SJSA1 (cell line): Measurements from ENCODE around the gene CHST10. TPM values are rescaled to one million over a fixed set of nuclear protein-coding genes. Genes with fewer than 3 reads are reported as not detected.
"Not testable (repeated sequence)": the region's sequence is repeated elsewhere in the genome, so short reads cannot be mapped to it uniquely, and the experiment has no call there.

ENCODE experiments used
- DNase-seq, 2 experiments: peaks; one replicate each; pipeline ENCODE4 v3.0.0-alpha.2; 2015 to 2020; ENCODE audit warnings: low spot score in 2 of 2, low read depth in 1 of 2
- H3K27ac ChIP-seq: fragments of 250-450 bp; sonication (Bioruptor Pico); 2 replicates; pipeline ENCODE4 v1.5.1; 2020; ENCODE audit warnings: mild to moderate bottlenecking, moderate library complexity
- H3K27me3 ChIP-seq: fragments of 250-450 bp; sonication (Bioruptor Pico); replicated peaks from 2 replicates; pipeline ENCODE4 v1.5.1; 2020; ENCODE audit warnings: mild to moderate bottlenecking, moderate library complexity
- H3K36me3 ChIP-seq: fragments of 250-450 bp; sonication (Bioruptor Pico); 2 replicates; pipeline ENCODE4 v1.5.1; 2020; ENCODE audit warnings: mild to moderate bottlenecking
- H3K4me1 ChIP-seq: fragments of 250-450 bp; sonication (Bioruptor Pico); replicated peaks from 2 replicates; pipeline ENCODE4 v1.6.1; 2021; ENCODE audit warnings: mild to moderate bottlenecking
- H3K4me3 ChIP-seq: fragments of 250-450 bp; sonication (Bioruptor Pico); 2 replicates; pipeline ENCODE4 v1.5.1; 2020; ENCODE audit warnings: mild to moderate bottlenecking
- H3K9me3 ChIP-seq: fragments of 250-450 bp; sonication (Bioruptor Pico); replicated peaks from 2 replicates; pipeline ENCODE4 v1.5.1; 2020; ENCODE audit warnings: mild to moderate bottlenecking
- total RNA-seq: library from RNA; depleted of rRNA; stranded (reverse); fragments of >200 nt; shearing (Covaris generic); gene quantifications from 2 replicates; pipeline ENCODE4 v1.2.3, GENCODE V29; 2014; rRNA removed

CHST10 gene
- total RNA-seq, 1 experiment from 2014 or later, result 18.6 TPM

- H3K4me1 ChIP-seq, result no peaks in the 10 kb centered on the region
- no peaks in the 10 kb centered on the region for H3K27me3 ChIP-seq
- H3K9me3 ChIP-seq, result 0 out of 2 replicates have a peak, but pooled peaks cover 3% of the 10 kb centered on the region
- no peaks in the 10 kb centered on the region for H3K36me3 ChIP-seq
- H3K4me3 ChIP-seq, result no peak overlapping the region
- no peak overlapping the region for H3K27ac ChIP-seq
- no peak for DNase-seq
Measured at GRCh38 chr2:100365434-100365833, 52.0 kb downstream of the CHST10 start.

- H3K36me3 ChIP-seq, H3K27me3 ChIP-seq, H3K27ac ChIP-seq, H3K4me3 ChIP-seq, DNase-seq, H3K9me3 ChIP-seq, H3K4me1 ChIP-seq: not testable (repeated sequence)
Measured at GRCh38 chr2:100362269-100362668, 55.2 kb downstream of the CHST10 start.

DNA sequence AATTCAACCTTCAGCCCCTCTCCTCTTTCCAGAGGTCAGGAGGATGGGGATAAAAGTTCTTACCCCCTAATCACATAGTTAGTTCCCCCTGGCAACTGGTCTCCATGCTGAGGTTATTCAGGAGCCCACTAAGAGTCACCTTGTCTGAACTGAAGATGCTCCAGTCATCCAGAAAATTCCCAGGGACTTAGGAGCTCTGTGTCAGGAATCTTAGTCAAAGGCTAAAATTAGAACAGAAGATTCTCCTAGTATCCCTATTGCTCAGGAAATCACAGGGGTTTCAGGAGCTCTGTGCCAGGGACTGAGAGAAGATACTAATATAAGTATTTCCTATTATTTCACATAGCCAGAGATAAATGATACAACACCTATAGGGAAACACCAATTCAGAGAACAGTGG lies 57.9 kb downstream of the CHST10 start:
- no peak for DNase-seq
- Histone ChIP-seq H3K36me3 (no peaks in the 10 kb centered on the region), H3K4me3 (no peak overlapping the region), H3K4me1 (no peaks in the 10 kb centered on the region), H3K27me3 (no peaks in the 10 kb centered on the region), H3K9me3 (0 out of 2 replicates have a peak, but pooled peaks cover 3% of the 10 kb centered on the region), H3K27ac (no peak overlapping the region)

GRCh38 chr2:100358554-100358953 lies 58.9 kb downstream of the CHST10 start:
- no peak overlapping the region for H3K27ac ChIP-seq
- H3K36me3 ChIP-seq, result no peaks in the 10 kb centered on the region
- H3K4me1 ChIP-seq, result no peaks in the 10 kb centered on the region
- no peak overlapping the region for H3K4me3 ChIP-seq
- H3K9me3 ChIP-seq, result 0 out of 2 replicates have a peak, but pooled peaks cover 3% of the 10 kb centered on the region
- no peak for DNase-seq
- no peaks in the 10 kb centered on the region for H3K27me3 ChIP-seq

GRCh38 chr2:100352521-100352920 lies 64.9 kb downstream of the CHST10 start:
- no peaks in the 10 kb centered on the region for H3K9me3 ChIP-seq
- H3K4me1 ChIP-seq, result no peaks in the 10 kb centered on the region
- H3K27ac ChIP-seq, result no peak overlapping the region
- no peak for DNase-seq
- no peak overlapping the region for H3K4me3 ChIP-seq
- no peaks in the 10 kb centered on the region for H3K36me3 ChIP-seq
- H3K27me3 ChIP-seq, result no peaks in the 10 kb centered on the region

DNA sequence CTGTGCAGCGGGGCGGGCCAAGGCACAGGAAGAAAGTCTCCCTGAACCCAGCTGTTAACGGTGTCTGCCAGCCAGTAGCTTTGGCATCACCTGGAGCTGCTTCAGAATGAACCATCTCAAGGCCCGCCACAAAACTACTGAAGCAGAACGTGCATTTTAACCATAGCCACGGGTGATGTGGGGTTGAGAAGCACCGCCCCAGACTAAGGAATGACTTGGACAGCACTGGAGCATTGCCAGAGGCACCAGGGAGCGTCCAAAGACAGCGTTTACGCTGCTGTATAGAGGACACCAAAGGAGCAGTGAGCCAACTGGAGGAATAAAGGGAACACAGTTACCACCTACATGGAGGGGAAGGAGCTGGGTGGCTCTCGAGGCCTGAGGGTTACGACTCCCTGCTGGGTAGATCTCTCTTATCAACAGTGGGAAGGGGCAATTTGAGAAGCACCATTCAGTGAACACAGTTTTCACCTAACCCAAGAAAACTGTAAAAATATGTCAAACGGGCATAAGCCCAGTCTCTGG lies 66.7 kb downstream of the CHST10 start:
- Histone ChIP-seq H3K4me3 (no peak overlapping the region), H3K36me3 (no peaks in the 10 kb centered on the region), H3K27me3 (no peaks in the 10 kb centered on the region), H3K9me3 (no peaks in the 10 kb centered on the region), H3K27ac (no peak overlapping the region), H3K4me1 (no peaks in the 10 kb centered on the region)
- DNase-seq, result no peak

- not testable (repeated sequence) for H3K36me3 ChIP-seq, H3K27me3 ChIP-seq, H3K4me3 ChIP-seq, DNase-seq, H3K9me3 ChIP-seq, H3K4me1 ChIP-seq, H3K27ac ChIP-seq
Measured at GRCh38 chr2:100345144-100345543, 72.3 kb downstream of the CHST10 start.

GRCh38 chr2:100344433-100344832 lies 73.0 kb downstream of the CHST10 start:
- Histone ChIP-seq H3K36me3 (no peaks in the 10 kb centered on the region), H3K27ac (no peak overlapping the region), H3K27me3 (no peaks in the 10 kb centered on the region), H3K4me3 (no peak overlapping the region), H3K9me3 (no peaks in the 10 kb centered on the region), H3K4me1 (no peaks in the 10 kb centered on the region)
- no peak for DNase-seq

- H3K4me1 ChIP-seq, H3K27me3 ChIP-seq, H3K36me3 ChIP-seq, H3K4me3 ChIP-seq, DNase-seq, H3K27ac ChIP-seq, H3K9me3 ChIP-seq: not testable (repeated sequence)
Measured at GRCh38 chr2:100342466-100342865, 75.0 kb downstream of the CHST10 start.

Other genes with a start within 250 kb of the CHST10 start
- 0.81 TPM in 1 of 2 replicates, not detected in the other for gene LONRF2, start 95.2 kb downstream of the CHST10 start, total RNA-seq
- not detected in 2 replicates for gene NMS, start 52.8 kb upstream of the CHST10 start, total RNA-seq
- 30.2 and 33.9 TPM in 2 replicates for gene PDCL3, start 145.3 kb upstream of the CHST10 start, total RNA-seq